ENCODE data around the gene GRID1.

GRID1 gene

DNA sequence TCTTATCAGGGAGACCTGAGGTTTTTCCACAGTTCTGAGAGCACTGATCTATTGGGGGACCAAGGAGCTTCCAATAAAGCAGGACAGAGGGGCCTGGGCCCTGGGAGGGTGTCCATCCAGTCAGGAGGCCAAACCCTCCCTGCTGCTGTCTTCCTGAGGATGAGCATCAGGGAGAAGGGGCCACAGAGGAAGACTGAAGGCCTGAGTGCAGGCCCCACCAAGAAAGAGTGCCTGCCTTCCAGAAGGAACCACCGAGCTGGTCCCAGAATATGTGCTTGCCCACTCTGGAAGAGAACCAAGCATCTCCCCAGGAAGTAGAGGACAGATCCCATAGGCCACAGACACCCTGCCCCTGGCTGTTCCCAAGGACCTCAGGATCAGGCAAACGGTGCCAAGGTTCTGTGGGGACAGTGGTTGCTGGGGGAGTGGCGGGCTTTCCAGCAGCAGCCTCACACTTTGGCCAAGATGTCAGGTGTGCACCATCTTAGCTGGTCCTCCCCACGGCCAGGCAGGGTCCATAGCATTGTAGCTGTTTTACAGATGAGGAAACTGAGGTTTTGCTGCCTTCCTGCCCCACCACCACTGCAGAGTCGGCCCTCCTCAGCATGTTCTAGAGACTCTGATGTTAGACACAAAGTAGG is 199.4 kb downstream of the GRID1 start:
- H2BK15ac ChIP-seq (ENCODE audit: low read depth, poor library complexity, severe bottlenecking): no peak overlapping the region
- no peak overlapping the region for H3K18ac ChIP-seq (ENCODE audit: low read depth in 1 of 2, low read length in 2 of 2)
- H2BK12ac ChIP-seq (ENCODE audit: low read length in 2 of 2): no peak overlapping the region
- no peak overlapping the region for H3K27ac ChIP-seq (ENCODE audit: low read length, poor library complexity, severe bottlenecking)
- H4K8ac ChIP-seq (ENCODE audit: low read length): no peak overlapping the region
- H3K27me3 ChIP-seq (ENCODE audit: control insufficient read depth in 1 of 2, insufficient read depth in 1 of 2, low read length in 2 of 2): no peaks in the 10 kb centered on the region
- H2AK5ac ChIP-seq (ENCODE audit: low read length, severe bottlenecking): no peak overlapping the region
- H3K4me2 ChIP-seq (ENCODE audit: low read length, poor library complexity, severe bottlenecking): no peak overlapping the region
- H3K4me3 ChIP-seq (ENCODE audit: insufficient read depth in 1 of 2, low read depth in 1 of 2, low read length in 2 of 2): no peak overlapping the region
- no peak overlapping the region for H3K9ac ChIP-seq (ENCODE audit: low read length)
- H3K4ac ChIP-seq (ENCODE audit: low read depth in 1 of 2, low read length in 2 of 2): no peak overlapping the region
- H3K4me1 ChIP-seq (ENCODE audit: control insufficient read depth, insufficient read depth, low read depth, low read length): no peaks in the 10 kb centered on the region
- H2AFZ ChIP-seq (ENCODE audit: low read depth, low read length): no peak overlapping the region
- no peak overlapping the region for H3K23ac ChIP-seq (ENCODE audit: low read length in 2 of 2)
- no peaks in the 10 kb centered on the region for H3K9me3 ChIP-seq (ENCODE audit: control insufficient read depth, low read length)
- no peaks in the 10 kb centered on the region for H3K36me3 ChIP-seq (ENCODE audit: control insufficient read depth in 1 of 2, insufficient read depth in 2 of 2, low read depth in 1 of 2, low read length in 2 of 2)
- no peak overlapping the region for H2BK5ac ChIP-seq (ENCODE audit: low read depth, low read length, poor library complexity, severe bottlenecking)
- H4K91ac ChIP-seq (ENCODE audit: low read length): no peak overlapping the region
- H3K14ac ChIP-seq (ENCODE audit: low read length in 2 of 2): no peak overlapping the region
- 57% methylated on average over 5 of the region's 5 CpGs for WGBS
- H2BK120ac ChIP-seq (ENCODE audit: low read depth, low read length): no peak overlapping the region
- no peaks in the 10 kb centered on the region for H3K79me1 ChIP-seq (replicated peaks; ENCODE audit: low read length, poor library complexity, severe bottlenecking)
- no peak for DNase-seq

DNA sequence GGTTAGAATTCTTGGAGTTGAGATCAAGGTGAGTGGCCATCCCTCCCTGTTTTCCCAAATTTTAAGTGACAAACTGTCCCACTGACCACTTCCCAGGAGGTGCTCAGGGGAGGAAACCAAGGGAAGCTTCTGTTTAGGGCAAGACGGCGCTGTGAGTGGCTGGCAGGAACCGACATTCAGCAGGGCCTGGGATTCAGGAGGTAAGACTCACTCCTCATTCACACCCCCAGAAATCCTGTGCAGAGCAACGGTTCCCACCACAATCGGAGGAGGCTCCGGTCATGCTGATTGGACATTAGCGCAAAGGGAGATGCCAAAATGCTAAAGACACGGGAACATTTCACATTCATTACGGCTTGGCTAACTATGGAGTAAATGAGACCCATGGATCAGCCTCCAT is 200.9 kb downstream of the GRID1 start:
- 88% methylated on average over 9 of the region's 9 CpGs for WGBS
- no peak for DNase-seq
- H3K4me1 ChIP-seq (ENCODE audit: control insufficient read depth, insufficient read depth, low read depth, low read length): no peaks in the 10 kb centered on the region
- no peak overlapping the region for H3K27ac ChIP-seq (ENCODE audit: low read length, poor library complexity, severe bottlenecking)
- H3K9me3 ChIP-seq (ENCODE audit: control insufficient read depth, low read length): no peaks in the 10 kb centered on the region
- no peak overlapping the region for H4K91ac ChIP-seq (ENCODE audit: low read length)
- H3K36me3 ChIP-seq (ENCODE audit: control insufficient read depth in 1 of 2, insufficient read depth in 2 of 2, low read depth in 1 of 2, low read length in 2 of 2): no peaks in the 10 kb centered on the region
- H3K23ac ChIP-seq (ENCODE audit: low read length in 2 of 2): no peak overlapping the region
- no peaks in the 10 kb centered on the region for H3K27me3 ChIP-seq (ENCODE audit: control insufficient read depth in 1 of 2, insufficient read depth in 1 of 2, low read length in 2 of 2)
- H4K8ac ChIP-seq (ENCODE audit: low read length): no peak overlapping the region
- H3K4me3 ChIP-seq (ENCODE audit: insufficient read depth in 1 of 2, low read depth in 1 of 2, low read length in 2 of 2): no peak overlapping the region
- H3K18ac ChIP-seq (ENCODE audit: low read depth in 1 of 2, low read length in 2 of 2): no peak overlapping the region
- H3K4me2 ChIP-seq (ENCODE audit: low read length, poor library complexity, severe bottlenecking): no peak overlapping the region
- no peak overlapping the region for H3K9ac ChIP-seq (ENCODE audit: low read length)
- H3K4ac ChIP-seq (ENCODE audit: low read depth in 1 of 2, low read length in 2 of 2): no peak overlapping the region
- no peak overlapping the region for H2AFZ ChIP-seq (ENCODE audit: low read depth, low read length)
- no peak overlapping the region for H2BK15ac ChIP-seq (ENCODE audit: low read depth, poor library complexity, severe bottlenecking)
- no peak overlapping the region for H2BK120ac ChIP-seq (ENCODE audit: low read depth, low read length)
- H3K14ac ChIP-seq (ENCODE audit: low read length in 2 of 2): no peak overlapping the region
- no peak overlapping the region for H2AK5ac ChIP-seq (ENCODE audit: low read length, severe bottlenecking)
- H3K79me1 ChIP-seq (replicated peaks; ENCODE audit: low read length, poor library complexity, severe bottlenecking): no peaks in the 10 kb centered on the region
- H2BK12ac ChIP-seq (ENCODE audit: low read length in 2 of 2): no peak overlapping the region
- H2BK5ac ChIP-seq (ENCODE audit: low read depth, low read length, poor library complexity, severe bottlenecking): no peak overlapping the region

DNA sequence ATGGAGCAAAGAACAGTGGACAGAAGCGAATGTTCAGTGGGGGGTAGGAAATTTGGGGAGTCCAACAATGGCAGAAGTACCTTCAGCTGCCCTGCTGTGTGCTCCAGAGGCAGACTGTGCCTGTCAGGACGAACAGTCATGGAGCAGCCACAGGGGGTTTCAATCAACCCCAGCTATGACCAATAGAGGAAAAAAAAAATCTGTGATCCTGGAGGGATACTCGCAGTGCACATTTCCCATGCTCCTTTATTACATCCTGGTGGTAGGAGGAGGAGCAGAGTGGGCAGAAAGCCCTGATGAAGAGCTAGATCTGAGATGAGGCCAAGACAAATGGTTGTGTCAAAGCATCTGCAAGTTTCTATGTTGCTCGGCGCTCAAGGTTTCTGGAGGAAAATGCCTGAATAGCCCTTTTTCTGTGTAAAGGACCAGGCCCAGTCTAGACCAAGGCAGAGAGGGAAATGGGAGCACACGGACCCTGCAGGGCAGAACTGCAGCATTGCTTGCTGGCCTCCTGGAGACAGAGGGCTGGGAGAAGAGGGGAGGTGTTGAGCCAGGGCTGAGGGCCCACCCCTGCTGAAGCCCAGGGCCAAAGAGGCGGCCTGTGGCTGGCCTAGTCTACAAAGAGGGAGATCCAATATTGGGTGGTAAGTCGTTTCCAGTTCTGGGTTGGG is 201.5 kb downstream of the GRID1 start:
- no peaks in the 10 kb centered on the region for H3K9me3 ChIP-seq (ENCODE audit: control insufficient read depth, low read length)
- no peak overlapping the region for H3K23ac ChIP-seq (ENCODE audit: low read length in 2 of 2)
- H4K8ac ChIP-seq (ENCODE audit: low read length): no peak overlapping the region
- H2BK5ac ChIP-seq (ENCODE audit: low read depth, low read length, poor library complexity, severe bottlenecking): no peak overlapping the region
- H2AK5ac ChIP-seq (ENCODE audit: low read length, severe bottlenecking): no peak overlapping the region
- no peaks in the 10 kb centered on the region for H3K27me3 ChIP-seq (ENCODE audit: control insufficient read depth in 1 of 2, insufficient read depth in 1 of 2, low read length in 2 of 2)
- no peak overlapping the region for H3K4ac ChIP-seq (ENCODE audit: low read depth in 1 of 2, low read length in 2 of 2)
- 63% methylated on average over 8 of the region's 8 CpGs for WGBS
- no peak overlapping the region for H3K27ac ChIP-seq (ENCODE audit: low read length, poor library complexity, severe bottlenecking)
- no peaks in the 10 kb centered on the region for H3K4me1 ChIP-seq (ENCODE audit: control insufficient read depth, insufficient read depth, low read depth, low read length)
- no peak overlapping the region for H3K18ac ChIP-seq (ENCODE audit: low read depth in 1 of 2, low read length in 2 of 2)
- H3K4me2 ChIP-seq (ENCODE audit: low read length, poor library complexity, severe bottlenecking): no peak overlapping the region
- no peak overlapping the region for H2BK15ac ChIP-seq (ENCODE audit: low read depth, poor library complexity, severe bottlenecking)
- no peak overlapping the region for H2BK12ac ChIP-seq (ENCODE audit: low read length in 2 of 2)
- H2AFZ ChIP-seq (ENCODE audit: low read depth, low read length): no peak overlapping the region
- no peak overlapping the region for H2BK120ac ChIP-seq (ENCODE audit: low read depth, low read length)
- no peaks in the 10 kb centered on the region for H3K79me1 ChIP-seq (replicated peaks; ENCODE audit: low read length, poor library complexity, severe bottlenecking)
- H3K4me3 ChIP-seq (ENCODE audit: insufficient read depth in 1 of 2, low read depth in 1 of 2, low read length in 2 of 2): no peak overlapping the region
- no peak overlapping the region for H3K9ac ChIP-seq (ENCODE audit: low read length)
- no peak for DNase-seq
- no peaks in the 10 kb centered on the region for H3K36me3 ChIP-seq (ENCODE audit: control insufficient read depth in 1 of 2, insufficient read depth in 2 of 2, low read depth in 1 of 2, low read length in 2 of 2)
- no peak overlapping the region for H3K14ac ChIP-seq (ENCODE audit: low read length in 2 of 2)
- no peak overlapping the region for H4K91ac ChIP-seq (ENCODE audit: low read length)

DNA sequence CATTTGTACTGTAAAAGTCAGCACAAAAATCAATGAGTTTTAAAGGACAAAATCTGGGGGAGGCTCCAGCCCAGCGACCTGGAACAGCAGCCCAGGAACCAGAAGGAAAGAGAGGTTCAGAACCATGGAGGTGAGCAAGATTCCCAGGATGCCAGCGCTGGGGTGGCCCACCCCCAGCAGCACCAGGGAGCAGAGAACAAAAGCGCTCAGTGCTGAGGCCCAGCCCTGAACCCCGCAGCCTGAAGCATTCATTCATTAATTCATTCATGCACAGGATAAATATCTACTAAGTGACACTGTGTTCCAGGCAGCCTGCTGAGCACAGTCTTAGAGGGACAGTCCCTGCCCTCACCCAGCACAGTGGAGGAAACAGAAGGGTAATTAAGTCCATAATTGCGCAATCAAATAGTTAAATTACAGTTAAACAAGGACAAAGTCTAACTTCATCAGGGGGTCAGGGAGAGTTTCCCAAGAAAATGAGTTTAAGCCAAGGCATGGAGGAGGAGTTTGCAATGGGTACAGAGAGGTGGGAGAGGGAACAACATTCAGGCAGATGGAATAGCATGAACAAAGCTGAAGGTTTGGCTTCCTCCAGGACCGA is 202.3 kb downstream of the GRID1 start:
- Histone ChIP-seq H3K9me3 (ENCODE audit: control insufficient read depth, low read length) (no peaks in the 10 kb centered on the region), H3K4me3 (ENCODE audit: insufficient read depth in 1 of 2, low read depth in 1 of 2, low read length in 2 of 2) (no peak overlapping the region), H2AK5ac (ENCODE audit: low read length, severe bottlenecking) (no peak overlapping the region), H2BK120ac (ENCODE audit: low read depth, low read length) (no peak overlapping the region), H3K18ac (ENCODE audit: low read depth in 1 of 2, low read length in 2 of 2) (no peak overlapping the region), H3K27ac (ENCODE audit: low read length, poor library complexity, severe bottlenecking) (no peak overlapping the region), H3K36me3 (ENCODE audit: control insufficient read depth in 1 of 2, insufficient read depth in 2 of 2, low read depth in 1 of 2, low read length in 2 of 2) (no peaks in the 10 kb centered on the region), H3K9ac (ENCODE audit: low read length) (no peak overlapping the region), H3K4me2 (ENCODE audit: low read length, poor library complexity, severe bottlenecking) (no peak overlapping the region), H3K4ac (ENCODE audit: low read depth in 1 of 2, low read length in 2 of 2) (no peak overlapping the region), H2BK12ac (ENCODE audit: low read length in 2 of 2) (no peak overlapping the region), H2BK5ac (ENCODE audit: low read depth, low read length, poor library complexity, severe bottlenecking) (no peak overlapping the region), H4K91ac (ENCODE audit: low read length) (no peak overlapping the region), H4K8ac (ENCODE audit: low read length) (no peak overlapping the region), H3K4me1 (ENCODE audit: control insufficient read depth, insufficient read depth, low read depth, low read length) (no peaks in the 10 kb centered on the region), H2AFZ (ENCODE audit: low read depth, low read length) (no peak overlapping the region), H3K14ac (ENCODE audit: low read length in 2 of 2) (no peak overlapping the region), H2BK15ac (ENCODE audit: low read depth, poor library complexity, severe bottlenecking) (no peak overlapping the region), H3K79me1 (replicated peaks; ENCODE audit: low read length, poor library complexity, severe bottlenecking) (no peaks in the 10 kb centered on the region), H3K23ac (ENCODE audit: low read length in 2 of 2) (no peak overlapping the region), H3K27me3 (ENCODE audit: control insufficient read depth in 1 of 2, insufficient read depth in 1 of 2, low read length in 2 of 2) (no peaks in the 10 kb centered on the region)
- DNase-seq: no peak
- WGBS: 73% methylated on average over 5 of the region's 6 CpGs

Data from mesenchymal stem cell (in vitro differentiated cells and primary cell).